Measurements from ENCODE around the gene TRHDE.

TRHDE gene

DNA sequence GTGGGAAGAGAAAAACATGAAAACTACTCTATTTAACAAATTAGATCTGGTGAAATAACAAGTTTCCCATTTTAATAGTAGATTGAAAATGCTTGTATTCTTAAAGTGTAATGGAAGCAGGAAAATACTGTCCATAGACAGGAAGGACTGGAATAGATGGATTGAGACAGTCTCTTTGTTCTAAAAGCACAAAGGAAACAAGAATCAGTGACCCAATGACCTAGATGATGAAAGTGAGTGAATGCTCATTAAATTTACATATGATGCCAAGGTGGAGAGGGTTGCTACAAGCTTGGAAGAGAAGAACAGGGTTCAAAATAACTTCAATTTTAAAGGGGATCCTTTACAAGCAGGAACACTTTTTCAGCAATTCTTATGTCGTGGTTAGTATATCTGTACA, 233.1 kb downstream of the TRHDE start:
- DNase-seq (ENCODE audit: low read depth in 1 of 2, low spot score in 1 of 2), result no peak
- Histone ChIP-seq H3K27me3 (ENCODE audit: insufficient read depth, poor library complexity, severe bottlenecking) (no peaks in the 10 kb centered on the region), H3K4me3 (replicated peaks; ENCODE audit: insufficient read depth, low read length) (no peak overlapping the region), H3K27ac (replicated peaks) (no peak overlapping the region)
- TF ChIP-seq, protein P1, sequence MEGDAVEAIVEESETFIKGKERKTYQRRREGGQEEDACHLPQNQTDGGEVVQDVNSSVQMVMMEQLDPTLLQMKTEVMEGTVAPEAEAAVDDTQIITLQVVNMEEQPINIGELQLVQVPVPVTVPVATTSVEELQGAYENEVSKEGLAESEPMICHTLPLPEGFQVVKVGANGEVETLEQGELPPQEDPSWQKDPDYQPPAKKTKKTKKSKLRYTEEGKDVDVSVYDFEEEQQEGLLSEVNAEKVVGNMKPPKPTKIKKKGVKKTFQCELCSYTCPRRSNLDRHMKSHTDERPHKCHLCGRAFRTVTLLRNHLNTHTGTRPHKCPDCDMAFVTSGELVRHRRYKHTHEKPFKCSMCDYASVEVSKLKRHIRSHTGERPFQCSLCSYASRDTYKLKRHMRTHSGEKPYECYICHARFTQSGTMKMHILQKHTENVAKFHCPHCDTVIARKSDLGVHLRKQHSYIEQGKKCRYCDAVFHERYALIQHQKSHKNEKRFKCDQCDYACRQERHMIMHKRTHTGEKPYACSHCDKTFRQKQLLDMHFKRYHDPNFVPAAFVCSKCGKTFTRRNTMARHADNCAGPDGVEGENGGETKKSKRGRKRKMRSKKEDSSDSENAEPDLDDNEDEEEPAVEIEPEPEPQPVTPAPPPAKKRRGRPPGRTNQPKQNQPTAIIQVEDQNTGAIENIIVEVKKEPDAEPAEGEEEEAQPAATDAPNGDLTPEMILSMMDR (IDR thresholded peaks at IDR 0.05; ENCODE audit: insufficient read depth, low read length), result no peak
- TF ChIP-seq, protein P2, sequence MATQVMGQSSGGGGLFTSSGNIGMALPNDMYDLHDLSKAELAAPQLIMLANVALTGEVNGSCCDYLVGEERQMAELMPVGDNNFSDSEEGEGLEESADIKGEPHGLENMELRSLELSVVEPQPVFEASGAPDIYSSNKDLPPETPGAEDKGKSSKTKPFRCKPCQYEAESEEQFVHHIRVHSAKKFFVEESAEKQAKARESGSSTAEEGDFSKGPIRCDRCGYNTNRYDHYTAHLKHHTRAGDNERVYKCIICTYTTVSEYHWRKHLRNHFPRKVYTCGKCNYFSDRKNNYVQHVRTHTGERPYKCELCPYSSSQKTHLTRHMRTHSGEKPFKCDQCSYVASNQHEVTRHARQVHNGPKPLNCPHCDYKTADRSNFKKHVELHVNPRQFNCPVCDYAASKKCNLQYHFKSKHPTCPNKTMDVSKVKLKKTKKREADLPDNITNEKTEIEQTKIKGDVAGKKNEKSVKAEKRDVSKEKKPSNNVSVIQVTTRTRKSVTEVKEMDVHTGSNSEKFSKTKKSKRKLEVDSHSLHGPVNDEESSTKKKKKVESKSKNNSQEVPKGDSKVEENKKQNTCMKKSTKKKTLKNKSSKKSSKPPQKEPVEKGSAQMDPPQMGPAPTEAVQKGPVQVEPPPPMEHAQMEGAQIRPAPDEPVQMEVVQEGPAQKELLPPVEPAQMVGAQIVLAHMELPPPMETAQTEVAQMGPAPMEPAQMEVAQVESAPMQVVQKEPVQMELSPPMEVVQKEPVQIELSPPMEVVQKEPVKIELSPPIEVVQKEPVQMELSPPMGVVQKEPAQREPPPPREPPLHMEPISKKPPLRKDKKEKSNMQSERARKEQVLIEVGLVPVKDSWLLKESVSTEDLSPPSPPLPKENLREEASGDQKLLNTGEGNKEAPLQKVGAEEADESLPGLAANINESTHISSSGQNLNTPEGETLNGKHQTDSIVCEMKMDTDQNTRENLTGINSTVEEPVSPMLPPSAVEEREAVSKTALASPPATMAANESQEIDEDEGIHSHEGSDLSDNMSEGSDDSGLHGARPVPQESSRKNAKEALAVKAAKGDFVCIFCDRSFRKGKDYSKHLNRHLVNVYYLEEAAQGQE (IDR thresholded peaks at IDR 0.05; ENCODE audit: insufficient replicate concordance, low read depth), result no peak
- no peak for TF ChIP-seq SPI1 (IDR thresholded peaks at IDR 0.05; ENCODE audit: borderline replicate concordance, low read depth)
- TF ChIP-seq POLR2AphosphoS5 (IDR thresholded peaks at IDR 0.05; ENCODE audit: low read depth), result no peak
- TF ChIP-seq GABPA (IDR thresholded peaks at IDR 0.05; ENCODE audit: low read depth), result no peak

DNA sequence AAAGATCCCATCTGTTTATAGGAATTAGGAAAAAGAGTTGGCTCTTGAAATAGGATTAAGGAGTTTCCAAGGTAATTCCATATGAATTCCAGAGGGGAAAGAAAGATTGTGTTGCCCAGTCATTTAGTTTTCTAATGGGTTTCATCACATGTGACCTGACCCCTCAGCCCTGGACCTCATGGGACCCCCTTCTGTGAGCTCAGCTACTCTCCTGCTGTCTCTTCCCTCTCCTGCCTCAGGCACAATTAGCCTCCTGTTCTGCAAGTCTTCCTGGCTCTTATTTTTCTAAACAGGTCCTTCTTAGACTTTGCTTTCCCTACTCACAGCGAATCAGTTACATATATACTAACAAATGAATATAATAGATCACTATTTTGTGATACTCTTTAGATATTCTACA, 237.7 kb downstream of the TRHDE start:
- no peak for DNase-seq (ENCODE audit: low read depth in 1 of 2, low spot score in 1 of 2)
- TF ChIP-seq, protein P2 (IDR thresholded peaks at IDR 0.05; ENCODE audit: insufficient replicate concordance, low read depth), result no peak
- TF ChIP-seq POLR2AphosphoS5 (IDR thresholded peaks at IDR 0.05; ENCODE audit: low read depth), result no peak
- TF ChIP-seq, protein P1 (IDR thresholded peaks at IDR 0.05; ENCODE audit: insufficient read depth, low read length), result no peak
- no peak for TF ChIP-seq GABPA (IDR thresholded peaks at IDR 0.05; ENCODE audit: low read depth)
- no peak for TF ChIP-seq SPI1 (IDR thresholded peaks at IDR 0.05; ENCODE audit: borderline replicate concordance, low read depth)
- Histone ChIP-seq H3K27me3 (ENCODE audit: insufficient read depth, poor library complexity, severe bottlenecking) (no peaks in the 10 kb centered on the region), H3K4me3 (replicated peaks; ENCODE audit: insufficient read depth, low read length) (no peak overlapping the region), H3K27ac (replicated peaks) (no peak overlapping the region)

DNA sequence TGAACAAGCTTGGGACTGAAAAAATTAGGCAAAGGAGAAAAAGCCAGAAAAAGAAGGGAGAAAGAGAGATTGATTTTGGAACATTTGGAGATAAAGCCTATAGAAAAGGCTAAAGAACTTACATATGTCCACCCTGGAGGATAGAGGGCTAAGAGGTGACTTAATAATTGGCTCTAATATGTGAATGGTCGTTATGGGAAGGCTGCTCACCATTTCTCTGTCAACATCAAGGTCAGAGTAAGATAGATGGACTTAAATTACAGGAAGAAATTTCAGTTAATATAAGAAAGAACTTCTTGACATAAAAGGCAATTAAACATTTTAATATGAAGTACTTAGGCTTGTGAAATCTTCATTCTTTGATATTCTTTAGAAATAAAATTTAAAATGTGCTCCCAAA, 238.6 kb downstream of the TRHDE start:
- no peak for DNase-seq (ENCODE audit: low read depth in 1 of 2, low spot score in 1 of 2)
- TF ChIP-seq, protein P2 (IDR thresholded peaks at IDR 0.05; ENCODE audit: insufficient replicate concordance, low read depth), result no peak
- TF ChIP-seq SPI1 (IDR thresholded peaks at IDR 0.05; ENCODE audit: borderline replicate concordance, low read depth), result no peak
- TF ChIP-seq POLR2AphosphoS5 (IDR thresholded peaks at IDR 0.05; ENCODE audit: low read depth), result no peak
- TF ChIP-seq GABPA (IDR thresholded peaks at IDR 0.05; ENCODE audit: low read depth), result no peak
- TF ChIP-seq, protein P1 (IDR thresholded peaks at IDR 0.05; ENCODE audit: insufficient read depth, low read length), result no peak
- Histone ChIP-seq H3K4me3 (replicated peaks; ENCODE audit: insufficient read depth, low read length) (no peak overlapping the region), H3K27ac (replicated peaks) (no peak overlapping the region), H3K27me3 (ENCODE audit: insufficient read depth, poor library complexity, severe bottlenecking) (no peaks in the 10 kb centered on the region)

All from HL-60 (cell line).